DND-41 (cell line): Measurements from ENCODE around the gene PAM16.
"Not testable (repeated sequence)": the region's sequence is repeated elsewhere in the genome, so short reads cannot be mapped to it uniquely, and the experiment has no call there.

Source experiments
- EZH2 ChIP-seq: IDR thresholded peaks from 3 replicates; pipeline ENCODE4 v1.6.1; 2012; ENCODE audit warnings: borderline replicate concordance, low read depth, mild to moderate bottlenecking, moderate library complexity, low read length, inconsistent platforms; ENCODE audit not compliant: severe bottlenecking
- TF ChIP-seq, protein P1 (sequence below): IDR thresholded peaks from 2 replicates; pipeline ENCODE4 v1.5.1; 2012; ENCODE audit warnings: borderline replicate concordance, low read length, moderate library complexity, mild to moderate bottlenecking; ENCODE audit not compliant: poor library complexity, severe bottlenecking; ENCODE audit errors: extremely low read depth

DNA sequence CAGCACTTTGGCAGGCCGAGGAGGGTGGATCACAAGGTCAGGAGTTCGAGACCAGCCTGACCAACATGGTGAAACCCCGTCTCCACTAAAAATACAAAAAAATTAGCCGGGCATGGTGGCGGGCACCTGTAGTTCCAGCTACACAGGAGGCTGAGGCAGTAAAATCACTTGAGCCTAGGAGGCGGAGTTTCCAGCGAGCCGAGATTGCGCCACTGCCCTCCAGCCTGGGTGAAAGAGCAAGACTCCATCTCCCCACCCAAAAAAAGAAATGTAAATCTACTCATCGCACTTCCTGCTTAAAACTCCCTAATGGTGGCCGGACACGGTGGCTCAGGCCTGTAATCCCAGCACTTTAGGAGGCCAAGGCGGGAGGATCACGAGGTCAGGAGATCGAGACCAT is 42.7 kb upstream of the PAM16 start:
- TF ChIP-seq, protein P1, sequence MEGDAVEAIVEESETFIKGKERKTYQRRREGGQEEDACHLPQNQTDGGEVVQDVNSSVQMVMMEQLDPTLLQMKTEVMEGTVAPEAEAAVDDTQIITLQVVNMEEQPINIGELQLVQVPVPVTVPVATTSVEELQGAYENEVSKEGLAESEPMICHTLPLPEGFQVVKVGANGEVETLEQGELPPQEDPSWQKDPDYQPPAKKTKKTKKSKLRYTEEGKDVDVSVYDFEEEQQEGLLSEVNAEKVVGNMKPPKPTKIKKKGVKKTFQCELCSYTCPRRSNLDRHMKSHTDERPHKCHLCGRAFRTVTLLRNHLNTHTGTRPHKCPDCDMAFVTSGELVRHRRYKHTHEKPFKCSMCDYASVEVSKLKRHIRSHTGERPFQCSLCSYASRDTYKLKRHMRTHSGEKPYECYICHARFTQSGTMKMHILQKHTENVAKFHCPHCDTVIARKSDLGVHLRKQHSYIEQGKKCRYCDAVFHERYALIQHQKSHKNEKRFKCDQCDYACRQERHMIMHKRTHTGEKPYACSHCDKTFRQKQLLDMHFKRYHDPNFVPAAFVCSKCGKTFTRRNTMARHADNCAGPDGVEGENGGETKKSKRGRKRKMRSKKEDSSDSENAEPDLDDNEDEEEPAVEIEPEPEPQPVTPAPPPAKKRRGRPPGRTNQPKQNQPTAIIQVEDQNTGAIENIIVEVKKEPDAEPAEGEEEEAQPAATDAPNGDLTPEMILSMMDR, result not testable (repeated sequence)
- not testable (repeated sequence) for TF ChIP-seq EZH2
